ENCODE results near the gene KHDRBS2.

Gene KHDRBS2

DNA sequence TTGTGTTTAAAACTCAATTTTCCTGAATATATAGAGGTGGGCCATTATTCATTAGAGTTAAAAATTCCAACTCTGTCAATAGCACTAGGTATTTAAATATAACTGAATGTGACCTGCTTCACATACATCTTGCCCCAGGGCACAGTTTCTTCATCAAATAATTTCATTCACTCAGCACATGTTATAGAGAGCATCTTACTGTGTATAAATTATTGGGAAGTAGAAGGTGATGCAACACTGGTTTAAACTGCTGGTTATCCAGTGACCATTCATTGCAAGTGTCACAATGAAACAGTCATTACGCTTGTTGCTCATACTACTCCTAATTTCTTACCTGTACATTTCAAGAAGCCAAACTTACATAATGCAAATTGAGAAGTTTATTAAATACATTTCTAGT lies 93.4 kb downstream of the KHDRBS2 start:
- in situ Hi-C loops (cut with MboI; ENCODE audit: low sequenced_read_pairs) = no loop called here

DNA sequence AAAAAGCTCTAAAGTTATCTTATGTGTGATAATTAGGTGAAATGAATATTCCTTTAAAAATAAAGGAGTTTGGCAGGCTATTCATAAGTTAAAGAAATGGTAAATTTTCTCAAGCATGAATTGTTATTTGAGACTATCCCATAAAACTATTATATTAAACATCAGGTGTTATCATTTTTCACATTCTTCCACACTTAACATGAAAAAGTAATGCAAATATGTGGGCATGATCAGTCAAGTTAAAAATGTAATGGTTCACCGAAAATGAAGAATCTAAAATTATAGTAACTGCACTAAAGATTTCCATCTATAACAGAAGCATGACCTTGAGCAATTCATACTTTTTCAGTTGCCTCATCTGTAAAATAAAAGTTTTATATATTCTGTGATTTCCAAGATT lies 110.8 kb downstream of the KHDRBS2 start:
- in situ Hi-C loops (cut with MboI; ENCODE audit: low sequenced_read_pairs) = no loop called here

DNA sequence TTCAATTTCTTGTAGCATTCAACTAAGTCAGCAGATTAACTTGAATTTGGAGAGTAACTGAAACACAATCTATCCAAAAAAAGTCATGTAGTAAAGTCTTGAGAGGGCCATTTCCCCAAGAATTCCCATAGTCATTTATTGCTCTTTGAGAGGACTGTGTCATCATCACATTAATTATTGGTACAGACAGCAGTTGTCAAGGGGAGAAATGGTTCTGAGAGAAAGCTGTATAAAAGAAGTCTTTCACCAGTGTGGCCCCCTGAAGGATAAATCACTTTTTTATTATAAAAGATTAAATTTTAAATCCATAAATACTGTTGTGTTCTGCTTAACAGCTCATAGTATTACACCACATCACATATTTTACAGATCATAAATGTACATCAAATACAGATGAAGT lies 111.5 kb downstream of the KHDRBS2 start:
- in situ Hi-C loops (cut with MboI; ENCODE audit: low sequenced_read_pairs) = no loop called here

DNA sequence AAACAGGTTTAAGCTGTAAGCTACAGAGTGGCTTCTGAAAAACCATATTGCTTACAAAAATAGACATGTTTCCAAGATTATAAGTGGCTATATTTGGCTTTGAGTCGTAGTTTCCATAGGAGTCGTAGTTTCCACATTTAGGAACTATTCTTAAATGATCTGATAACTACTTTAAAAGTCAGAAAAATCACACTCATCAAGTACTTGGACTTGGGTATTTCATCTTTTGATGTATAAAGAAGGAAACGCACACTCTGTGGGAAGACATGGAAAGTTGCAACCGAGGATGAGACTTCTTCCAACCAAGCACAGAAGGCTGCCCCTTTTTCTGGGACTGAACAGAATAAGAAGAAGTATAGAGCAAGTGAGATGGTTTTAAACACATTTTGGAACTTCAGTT lies 118.3 kb downstream of the KHDRBS2 start:
- in situ Hi-C loops (cut with MboI; ENCODE audit: low sequenced_read_pairs) = no loop called here

DNA sequence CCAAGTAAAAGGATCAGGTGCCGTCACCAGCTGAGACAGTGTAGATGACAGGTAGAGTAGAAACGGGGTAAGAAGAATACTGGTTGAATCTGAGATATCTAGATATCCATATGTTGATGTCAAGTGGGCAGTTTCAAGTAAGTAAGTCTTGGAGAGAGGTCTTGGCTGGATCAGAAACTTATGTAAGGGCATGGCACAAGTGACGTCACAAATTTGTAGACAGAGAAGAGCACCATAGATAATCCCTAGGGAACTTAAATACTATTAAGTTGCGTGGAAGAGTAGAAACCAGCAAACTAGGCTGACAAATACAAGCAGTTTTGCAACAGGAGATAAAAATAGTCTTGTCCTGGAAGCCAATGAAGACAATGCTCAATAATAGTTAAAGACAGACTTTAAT lies 123.2 kb downstream of the KHDRBS2 start:
- in situ Hi-C loops (cut with MboI; ENCODE audit: low sequenced_read_pairs) = no loop called here

DNA sequence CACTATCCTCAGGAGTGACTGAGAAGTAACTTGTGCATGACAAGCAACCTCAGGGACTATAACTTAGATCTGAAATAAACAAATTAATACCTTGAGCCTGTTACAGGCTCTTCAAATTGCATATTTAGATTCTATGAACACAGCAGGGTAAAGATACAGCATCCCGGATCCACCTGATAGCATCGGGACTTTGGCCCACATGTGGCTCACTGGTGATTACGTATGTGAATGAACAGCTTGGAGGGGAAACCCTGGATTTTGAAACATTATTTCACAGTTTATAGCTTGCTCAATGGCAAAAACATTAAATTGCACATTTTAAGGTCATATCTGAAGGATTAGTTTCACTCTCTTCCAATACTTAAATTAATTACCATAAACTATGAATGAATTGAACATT lies 133.2 kb downstream of the KHDRBS2 start:
- in situ Hi-C loops (cut with MboI; ENCODE audit: low sequenced_read_pairs) = no loop called here

DNA sequence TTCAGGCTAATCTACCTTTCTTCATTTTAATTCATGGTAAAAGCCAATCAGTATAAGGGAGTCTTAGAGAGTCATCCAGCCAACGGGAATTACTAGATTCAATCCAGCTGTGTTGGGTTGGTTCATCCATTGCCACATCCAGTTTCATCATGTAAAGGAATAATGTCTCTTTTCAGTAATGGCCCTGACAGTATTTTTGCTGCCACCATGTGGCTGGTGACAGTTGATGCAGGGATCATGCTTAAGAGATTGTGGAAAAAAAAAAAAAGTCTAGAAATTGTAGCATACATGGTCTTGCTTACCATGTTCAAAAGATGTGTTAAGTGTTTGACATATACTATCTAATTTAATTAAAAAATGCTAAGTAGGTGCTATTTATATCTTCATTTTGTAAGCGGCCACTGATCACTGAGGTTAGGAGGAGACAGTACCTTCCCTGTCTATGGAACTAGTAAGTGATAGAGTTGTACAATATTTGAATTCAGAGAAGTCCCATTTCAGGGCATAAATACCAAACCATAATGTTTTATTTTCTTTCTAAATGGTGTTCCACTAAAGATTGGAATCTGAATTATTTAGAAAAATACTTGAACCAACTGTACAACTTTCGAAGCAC lies 135.9 kb downstream of the KHDRBS2 start:
- in situ Hi-C loops (cut with MboI; ENCODE audit: low sequenced_read_pairs) = no loop called here

DNA sequence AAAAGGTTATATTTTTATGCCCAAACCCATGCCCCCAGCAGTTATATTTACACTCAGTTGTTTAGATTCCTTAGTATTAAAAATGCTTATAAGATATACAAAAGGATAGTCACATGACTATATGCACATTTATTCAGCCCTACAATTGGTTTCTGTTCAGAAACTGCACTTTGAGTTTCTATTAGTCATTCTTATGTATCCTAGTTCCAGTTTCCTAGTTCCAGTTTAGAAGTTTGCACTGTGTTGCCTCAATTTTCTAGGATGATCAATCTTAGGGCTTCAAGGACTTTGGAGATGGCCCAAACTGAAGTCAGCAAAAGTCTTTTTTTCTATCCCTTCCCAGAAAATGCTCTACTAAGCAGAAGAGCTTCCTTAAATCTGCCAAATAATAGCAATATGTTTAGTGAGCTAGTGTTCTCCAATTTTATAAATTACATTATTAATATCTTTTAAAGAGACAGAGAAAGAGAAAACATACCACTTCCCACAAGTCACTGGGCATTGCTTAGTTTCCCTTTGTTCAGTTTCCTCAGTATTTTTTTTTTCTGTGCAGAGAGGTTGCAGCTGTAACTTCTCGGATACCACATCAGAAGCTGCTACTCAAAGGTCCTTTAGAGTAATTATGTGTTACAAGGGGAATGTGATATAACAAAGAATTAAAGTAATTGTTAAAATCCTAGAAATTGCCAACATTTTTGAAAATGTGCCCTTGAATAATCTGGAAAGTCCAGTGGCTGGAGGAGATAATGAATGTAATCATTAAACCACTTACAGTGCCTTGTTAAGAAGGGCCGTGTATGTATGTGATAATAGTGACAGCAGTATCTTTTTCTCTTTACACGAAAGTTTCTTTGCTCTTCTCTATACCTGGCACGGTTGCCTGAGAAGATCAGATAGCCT lies 138.8 kb downstream of the KHDRBS2 start:
- in situ Hi-C loops (cut with MboI; ENCODE audit: low sequenced_read_pairs) = no loop called here

DNA sequence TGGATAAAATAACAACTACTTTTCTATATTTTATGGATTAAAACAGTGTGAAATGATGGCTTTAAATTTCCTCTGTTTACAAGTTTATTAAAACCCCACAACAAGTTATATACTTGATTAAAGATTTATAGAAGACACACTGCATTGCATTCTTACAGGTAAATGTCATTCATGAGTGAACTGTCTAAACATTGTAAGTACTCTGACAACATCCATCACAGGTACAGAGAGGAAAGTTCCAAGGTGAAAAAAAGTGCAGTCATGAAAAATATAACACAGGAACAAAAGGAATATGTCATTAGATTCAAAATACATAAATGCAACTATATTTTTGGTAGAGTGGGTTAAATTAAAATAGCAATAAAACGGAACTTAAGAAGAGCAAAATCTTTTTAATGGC lies 156.9 kb downstream of the KHDRBS2 start:
- in situ Hi-C loops (cut with MboI; ENCODE audit: low sequenced_read_pairs) = no loop called here

DNA sequence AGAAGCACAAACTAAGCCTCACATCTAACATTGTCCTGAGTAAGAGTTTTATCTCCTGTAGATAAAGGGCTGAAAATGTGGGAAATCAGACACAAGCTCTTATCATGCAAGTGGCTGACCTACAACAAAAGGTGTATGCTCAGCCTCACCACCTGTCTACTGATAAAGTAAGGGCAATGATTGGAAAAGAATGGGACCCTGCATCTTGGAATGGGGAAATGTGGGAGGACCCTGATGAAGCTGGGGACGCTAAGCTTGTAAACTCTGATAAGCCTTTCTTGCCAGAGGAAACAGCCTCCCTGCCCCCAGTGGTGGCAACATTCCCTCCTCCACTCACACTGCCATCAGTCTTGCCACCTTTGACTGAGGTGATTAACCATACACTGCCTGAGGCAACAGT lies 166.6 kb downstream of the KHDRBS2 start:
- in situ Hi-C loops (cut with MboI; ENCODE audit: low sequenced_read_pairs) = no loop called here

DNA sequence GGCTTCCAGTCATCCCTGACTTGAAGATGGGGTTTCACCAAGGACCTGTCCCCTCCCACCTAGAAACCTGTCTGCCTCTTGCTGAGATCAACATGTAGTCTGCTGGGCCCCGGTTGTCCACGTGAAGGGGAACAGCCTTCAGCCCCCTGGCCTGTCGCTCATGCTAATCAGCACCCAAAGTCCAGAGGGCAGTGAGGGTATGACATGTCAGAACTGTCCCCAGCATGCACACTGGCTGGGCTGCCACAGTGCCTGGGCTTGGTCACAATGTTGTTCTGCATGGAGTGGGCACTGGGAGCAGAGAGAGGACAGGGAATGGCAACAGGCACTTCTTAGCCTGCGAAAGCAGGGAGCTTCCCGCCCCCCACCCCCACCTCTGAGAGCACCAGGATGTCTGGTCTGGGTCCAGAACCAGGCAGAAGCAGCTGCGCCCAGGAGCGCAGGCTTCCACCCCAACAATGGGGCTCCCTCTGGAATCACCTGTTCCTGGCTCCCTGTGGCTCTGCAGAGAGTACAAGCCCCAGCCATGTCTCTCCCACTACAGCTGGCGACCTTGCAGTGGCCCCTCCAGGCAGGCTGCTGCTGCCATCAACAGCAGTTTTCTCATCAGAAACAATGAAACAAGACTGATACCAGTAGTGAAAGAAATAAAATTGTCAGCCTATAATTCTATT lies 182.7 kb downstream of the KHDRBS2 start:
- in situ Hi-C loops (cut with MboI; ENCODE audit: low sequenced_read_pairs) = no loop called here

DNA sequence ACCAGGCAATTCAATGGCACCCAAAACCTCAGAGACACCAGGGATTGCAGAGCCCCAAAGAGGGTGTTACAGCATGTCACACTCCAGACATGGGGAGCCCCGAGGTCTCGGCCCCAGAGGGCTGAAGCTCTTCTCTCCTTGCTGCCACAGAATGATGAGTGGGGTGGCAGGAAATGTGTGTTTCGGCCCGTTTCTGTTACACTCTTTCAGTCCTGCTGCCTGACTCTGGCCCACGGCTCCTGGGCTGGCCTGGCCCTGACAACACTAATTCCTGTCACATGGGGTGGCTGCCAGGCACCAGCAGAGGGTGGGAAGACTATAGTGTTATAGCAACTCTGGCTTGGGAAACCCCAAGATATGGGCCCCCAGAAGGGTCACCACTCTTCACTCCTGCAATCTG lies 183.6 kb downstream of the KHDRBS2 start:
- in situ Hi-C loops (cut with MboI; ENCODE audit: low sequenced_read_pairs) = no loop called here

DNA sequence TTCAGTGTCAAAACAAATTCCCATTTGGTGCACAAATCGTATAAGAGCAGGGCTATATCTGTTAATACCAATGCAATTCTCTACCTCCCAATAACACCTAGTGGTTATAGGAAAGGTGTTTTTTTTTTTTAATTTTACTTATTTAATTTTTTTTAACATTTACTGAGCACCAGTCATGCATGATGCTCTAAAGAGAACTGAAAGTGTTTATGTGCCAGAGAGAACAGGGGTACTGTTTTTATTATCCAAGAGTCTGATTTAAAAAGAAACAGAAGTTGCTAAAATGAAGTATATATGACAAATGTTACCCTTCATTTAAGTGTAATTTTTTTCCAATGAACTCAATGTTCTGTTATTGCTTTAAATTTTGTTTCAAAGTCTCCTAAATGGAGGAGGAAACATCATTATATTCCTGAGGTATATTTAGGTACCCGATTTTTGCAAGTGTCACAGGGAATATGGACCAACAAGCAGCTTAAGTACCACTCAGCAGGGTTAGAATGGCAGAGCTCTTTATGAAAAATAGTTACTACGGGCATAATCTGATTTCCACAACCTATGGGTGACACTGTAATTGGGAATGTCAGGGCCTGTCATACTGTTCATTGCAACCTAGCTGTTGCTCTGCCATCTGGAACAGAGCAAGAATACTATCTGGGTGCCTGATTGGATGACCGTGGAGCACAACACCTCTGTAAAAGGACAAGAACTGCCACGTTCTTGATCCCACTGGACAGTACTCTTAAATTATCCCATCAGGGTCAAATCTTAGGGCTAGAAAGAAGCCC lies 195.4 kb downstream of the KHDRBS2 start:
- in situ Hi-C loops (cut with MboI; ENCODE audit: low sequenced_read_pairs) = no loop called here

DNA sequence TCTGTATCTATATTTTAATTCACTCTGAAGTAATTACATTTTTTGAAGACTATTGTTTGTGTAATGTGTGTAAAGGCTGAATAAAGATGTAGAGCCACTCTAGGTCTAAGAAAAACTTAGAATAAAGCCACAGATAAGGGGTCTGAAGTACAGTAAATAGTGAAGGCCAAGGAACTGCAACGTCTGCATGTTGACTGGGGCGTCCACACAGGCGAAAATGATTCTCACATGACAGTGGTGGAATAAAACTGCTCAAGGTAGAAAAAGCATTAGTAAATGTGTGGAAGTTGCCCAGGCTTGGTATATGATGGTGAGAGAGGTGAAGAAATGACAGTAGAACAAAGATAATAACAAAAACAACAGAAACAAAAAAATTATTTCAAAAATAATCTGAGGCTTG lies 196.2 kb downstream of the KHDRBS2 start:
- in situ Hi-C loops (cut with MboI; ENCODE audit: low sequenced_read_pairs) = no loop called here

DNA sequence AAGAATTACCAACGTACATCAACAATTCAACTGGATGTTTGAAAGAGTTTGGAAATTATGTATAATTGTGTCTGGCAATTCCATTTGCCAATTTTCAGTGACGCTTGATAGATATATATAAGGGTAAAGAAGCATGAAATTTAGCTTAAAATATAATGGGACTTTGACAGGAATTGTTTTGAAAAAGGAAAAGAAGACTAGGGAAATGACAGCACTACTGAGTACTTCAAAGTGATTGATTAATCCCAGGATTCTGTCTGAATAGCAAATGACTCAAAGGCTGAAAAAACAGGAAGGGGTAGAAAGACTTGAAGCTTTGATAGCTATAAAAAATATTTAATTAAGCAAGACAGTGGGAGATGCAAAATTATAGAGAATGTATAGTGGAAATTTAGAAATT lies 200.0 kb downstream of the KHDRBS2 start:
- in situ Hi-C loops (cut with MboI; ENCODE audit: low sequenced_read_pairs) = no loop called here

DNA sequence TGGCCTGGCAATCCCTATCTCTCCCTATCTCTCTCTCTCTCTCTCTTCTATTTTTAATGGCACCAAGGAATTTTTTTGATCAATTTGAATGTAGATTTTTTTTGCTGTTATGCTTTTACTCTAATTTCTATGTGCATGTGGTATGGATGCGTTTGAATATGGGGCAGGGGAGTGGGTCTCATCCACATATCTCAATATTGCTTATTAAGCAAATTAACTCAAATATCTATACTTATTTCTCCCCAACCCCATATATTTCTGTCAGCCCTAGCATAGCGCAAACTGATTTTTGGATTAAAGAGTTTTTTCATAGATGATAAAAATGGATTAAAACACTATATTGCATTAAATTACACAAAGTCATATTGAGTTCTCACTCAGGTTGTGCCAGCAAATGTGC lies 210.2 kb downstream of the KHDRBS2 start:
- in situ Hi-C loops (cut with MboI; ENCODE audit: low sequenced_read_pairs) = no loop called here

DNA sequence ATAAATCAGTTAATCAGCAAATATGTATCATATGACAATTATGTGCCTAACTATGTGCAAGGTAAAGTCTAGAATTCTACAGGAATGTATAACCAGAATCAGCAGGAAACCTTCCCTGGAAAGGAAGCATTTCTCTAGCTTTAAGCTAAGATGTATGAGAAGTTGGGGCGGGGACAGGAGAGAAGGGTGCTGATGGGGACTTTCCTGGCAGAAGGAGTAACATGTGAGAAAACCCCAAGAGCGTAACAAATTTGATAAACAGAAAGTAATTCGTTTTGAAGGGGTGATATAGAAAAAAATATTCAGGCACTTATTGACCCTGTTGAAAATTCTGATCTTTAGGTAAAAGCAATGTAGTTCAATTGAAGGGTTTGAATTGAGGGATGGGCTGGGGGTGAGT lies 226.1 kb downstream of the KHDRBS2 start:
- in situ Hi-C loops (cut with MboI; ENCODE audit: low sequenced_read_pairs) = no loop called here

DNA sequence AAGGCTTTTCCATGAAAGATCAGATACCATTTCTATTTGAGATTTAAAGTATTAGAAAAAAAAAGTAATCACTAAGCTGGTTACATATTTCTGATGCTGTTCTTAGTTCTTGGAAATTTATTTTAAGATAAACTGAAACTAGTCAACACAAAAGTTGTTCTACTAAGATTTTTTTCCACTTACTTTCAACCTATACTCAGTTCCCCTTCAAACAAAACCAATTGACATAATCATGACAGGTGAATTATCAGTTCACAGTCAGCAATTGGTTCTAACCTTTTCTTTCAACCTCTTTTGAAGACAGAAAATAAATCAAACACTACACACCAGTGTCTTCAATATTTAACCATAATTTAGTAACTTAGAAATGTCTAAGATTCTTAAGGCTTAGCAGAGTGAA lies 228.7 kb downstream of the KHDRBS2 start:
- in situ Hi-C loops (cut with MboI; ENCODE audit: low sequenced_read_pairs) = no loop called here

DNA sequence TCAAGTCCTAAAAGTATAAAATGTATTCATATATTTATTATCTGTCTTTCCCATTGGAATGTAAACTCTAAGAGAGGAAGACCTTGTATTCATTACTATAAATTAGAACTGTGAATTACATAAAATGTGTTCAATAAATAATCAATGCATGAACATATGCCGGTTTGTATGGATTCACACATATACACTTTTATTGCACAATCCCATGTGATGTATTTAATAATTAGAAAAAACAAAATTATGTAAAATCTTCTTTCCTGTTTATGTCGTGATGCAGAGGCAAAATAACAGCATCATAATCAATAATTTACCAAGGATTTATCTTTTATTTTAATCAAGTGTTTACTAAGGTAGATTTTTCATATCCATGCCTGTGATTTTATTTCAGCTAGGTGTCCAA lies 240.5 kb downstream of the KHDRBS2 start:
- in situ Hi-C loops (cut with MboI; ENCODE audit: low sequenced_read_pairs) = no loop called here

DNA sequence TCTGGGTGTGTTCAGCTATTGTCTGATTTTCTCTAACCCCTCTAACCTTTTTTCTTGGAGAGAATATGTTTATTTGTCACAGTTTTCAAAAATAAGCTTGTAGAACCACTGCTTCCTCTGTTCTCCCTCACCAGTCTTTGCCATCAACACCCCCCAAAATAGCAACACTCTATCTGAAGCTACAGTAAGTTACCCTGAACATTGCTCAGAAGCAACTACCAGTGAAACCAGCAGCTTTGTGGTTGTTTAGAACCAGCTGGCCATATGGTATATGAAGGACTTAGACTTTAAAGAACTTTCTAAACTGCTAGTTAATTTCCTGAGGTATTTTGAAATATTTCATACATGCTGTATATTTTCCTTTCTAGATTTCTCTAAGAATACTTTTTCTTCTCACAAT lies 242.9 kb downstream of the KHDRBS2 start:
- in situ Hi-C loops (cut with MboI; ENCODE audit: low sequenced_read_pairs) = no loop called here

DNA sequence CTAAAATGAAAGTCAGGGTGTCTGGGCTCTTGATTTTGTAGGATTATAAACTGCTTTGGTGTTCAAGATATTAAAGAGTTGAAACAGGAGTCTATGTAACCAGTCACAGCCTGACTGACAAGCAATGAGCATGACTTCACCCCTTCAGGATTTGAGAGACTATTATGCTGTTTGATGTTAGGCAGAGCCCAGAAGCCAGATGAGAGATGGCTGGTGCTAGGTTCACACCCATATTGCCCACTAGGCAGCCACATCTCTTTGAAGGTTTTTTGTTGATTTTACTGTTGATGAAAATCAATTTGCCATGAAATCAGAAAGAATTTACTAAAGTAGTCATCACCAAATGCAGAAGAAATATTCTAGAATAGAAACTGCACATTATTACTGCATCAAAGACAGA lies 243.6 kb downstream of the KHDRBS2 start:
- in situ Hi-C loops (cut with MboI; ENCODE audit: low sequenced_read_pairs) = no loop called here

Data from HL-60/S4 treated with retinoic acid at 250 ng/mL for 4 days and 3 days (cell line).